GM12864 (cell line): Measurements from ENCODE around the gene KCNK3.

Experiments used
- DNase-seq: peaks from one replicate; pipeline ENCODE4 v3.0.0-alpha.2; 2011; ENCODE audit warnings: low read depth
- H3K4me3 ChIP-seq: 2 replicates; pipeline ENCODE4 v1.5.1; 2011; ENCODE audit warnings: mild to moderate bottlenecking, low read depth, low read length, control low read depth
- CTCF ChIP-seq: IDR thresholded peaks from 2 replicates; pipeline ENCODE4 v1.5.1; 2011; ENCODE audit warnings: low read depth, mild to moderate bottlenecking, moderate library complexity, low read length, control low read depth, inconsistent platforms; ENCODE audit errors: missing control alignments

The KCNK3 gene

GRCh38 chr2:26692279-26692896, at the start of gene KCNK3:
Gene KCNK3, plus strand, starts transcription at chr2:26692722. Its CDS starts 154 bp downstream, at chr2:26692876.
- no peak for DNase-seq
- no peak for TF ChIP-seq CTCF
- H3K4me3 ChIP-seq, result no peak within 1 kb of the TSS

DNA sequence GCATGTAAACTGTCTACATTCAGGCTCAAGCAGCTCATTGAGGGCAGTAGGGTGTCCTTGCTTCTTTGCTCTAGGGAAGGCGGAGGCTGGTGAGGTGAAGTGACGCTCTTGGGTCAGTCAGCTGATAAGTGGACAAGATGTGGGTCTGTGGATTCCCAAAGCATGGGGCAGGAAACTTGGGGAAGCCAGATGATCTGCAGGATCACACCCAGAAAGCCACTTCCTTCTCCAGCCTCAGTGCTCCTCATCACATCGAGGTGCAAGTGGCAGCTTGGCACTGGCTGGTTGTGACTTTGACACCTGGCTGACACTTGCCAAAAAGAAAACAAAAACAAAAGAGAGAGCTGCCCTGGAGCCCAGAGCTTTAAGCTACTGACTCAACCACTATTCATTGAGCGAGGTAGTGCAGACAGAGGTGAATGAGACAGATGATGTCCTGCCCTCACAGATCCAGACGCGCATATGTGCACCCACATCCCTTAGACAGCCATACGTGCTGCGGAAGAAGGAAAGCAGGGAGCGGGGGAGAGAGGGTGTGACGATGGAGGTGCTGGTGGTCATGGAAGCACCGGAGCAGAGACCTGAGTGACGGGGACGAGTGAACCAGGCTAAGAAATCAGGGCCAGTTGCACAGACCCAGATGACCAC, 48.2 kb upstream of the KCNK3 start:
- no peak for TF ChIP-seq CTCF
- no peak for DNase-seq
- H3K4me3 ChIP-seq, result no peak overlapping the region

DNA sequence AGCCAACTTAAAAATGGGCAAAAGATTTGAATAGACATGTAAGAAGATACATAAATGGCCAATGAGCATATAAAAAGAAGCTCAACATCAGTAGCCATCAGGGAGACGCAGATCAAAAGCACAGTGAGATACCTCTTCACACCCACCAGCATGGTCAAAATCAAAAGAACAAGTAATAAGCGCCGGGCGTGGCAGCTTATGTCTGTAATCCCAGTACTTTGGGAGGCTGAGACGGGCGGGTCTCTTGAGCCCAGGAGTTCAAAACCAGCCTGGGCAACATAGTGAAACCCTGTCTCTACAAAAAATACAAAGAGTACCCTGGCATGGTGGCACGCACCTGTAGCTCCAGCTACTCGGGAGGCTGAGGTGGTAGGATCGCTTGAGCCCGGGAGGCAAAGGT, 46.8 kb upstream of the KCNK3 start:
- TF ChIP-seq CTCF, result no peak
- no peak overlapping the region for H3K4me3 ChIP-seq
- no peak for DNase-seq

DNA sequence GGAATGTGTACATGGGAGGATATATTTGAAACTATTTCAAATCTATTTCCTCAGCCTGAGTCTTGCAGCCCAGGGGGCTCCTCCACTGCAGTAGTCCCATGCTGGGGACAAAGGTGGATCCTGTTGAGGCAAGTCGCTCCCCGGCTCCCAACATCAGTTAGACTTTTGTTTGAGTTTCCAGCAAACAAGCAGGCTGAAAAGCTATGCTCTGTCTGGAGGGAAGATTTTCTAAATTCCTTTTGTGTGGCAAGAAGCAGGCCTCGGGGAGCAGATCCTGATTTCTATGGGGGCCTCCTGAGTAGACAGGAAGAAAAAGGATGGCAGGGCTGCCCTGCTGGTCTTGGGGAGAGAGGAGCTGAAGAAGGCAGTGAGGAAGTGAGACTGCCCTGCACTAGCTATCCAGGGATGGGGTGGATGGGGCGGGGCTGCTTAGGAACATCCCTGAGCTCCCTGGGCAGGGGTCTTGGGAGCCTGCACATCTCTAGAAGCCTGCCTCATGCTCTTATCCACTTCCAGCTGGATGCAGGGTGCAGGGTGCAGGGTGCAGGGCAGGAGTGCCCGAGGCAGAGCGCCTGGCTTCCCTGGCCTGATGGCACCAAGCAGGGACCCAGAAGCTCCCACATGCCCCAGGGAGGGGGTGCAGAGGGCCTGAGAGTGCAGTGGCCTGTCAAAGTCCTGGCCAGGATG, 45.4 kb upstream of the KCNK3 start:
- H3K4me3 ChIP-seq, result no peak overlapping the region
- TF ChIP-seq CTCF, result no peak
- no peak for DNase-seq

GRCh38 chr2:26647981-26648380, 44.5 kb upstream of the KCNK3 start:
- TF ChIP-seq CTCF, result no peak
- H3K4me3 ChIP-seq, result no peak overlapping the region
- no peak for DNase-seq

DNA sequence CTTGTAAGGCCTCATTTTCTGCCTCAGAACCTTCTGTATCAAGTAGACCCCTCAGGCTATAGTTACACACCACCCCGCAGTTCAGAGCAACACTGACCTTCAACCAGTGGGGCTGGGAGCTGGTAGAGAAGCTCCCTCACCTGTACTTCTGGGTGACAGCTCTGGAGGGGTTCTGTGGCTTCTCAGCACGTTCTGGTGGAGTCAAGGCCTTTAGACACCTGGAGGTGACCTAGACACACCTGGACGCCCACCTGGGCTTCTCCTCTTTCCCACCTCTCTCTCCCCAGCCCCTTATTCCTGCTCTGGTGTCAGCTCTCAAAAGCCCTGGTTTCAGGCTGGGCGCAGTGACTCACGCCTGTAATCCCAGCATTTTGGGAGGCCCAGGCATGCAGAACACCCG, 44.0 kb upstream of the KCNK3 start:
- TF ChIP-seq CTCF, result no peak
- no peak for DNase-seq

More for the DNA sequence above, 44.0 kb upstream of the KCNK3 start:
- H3K4me3 ChIP-seq, result no peak overlapping the region
